K562 (cell line): ENCODE measurements around the gene MAP3K20. TPM values are rescaled to one million over a fixed set of nuclear protein-coding genes. Genes with fewer than 3 reads are reported as not detected.

Experiments used
- ADNP ChIP-seq: fragments of 200-800 bp; sonication (Bioruptor generic); IDR thresholded peaks from 2 replicates; pipeline ENCODE4 v1.6.1; 2016; ENCODE audit warnings: missing genetic modification characterization, missing compliant biosample characterization
- ARID1B ChIP-seq: fragments of 450-650 bp; IDR thresholded peaks from 2 replicates; pipeline ENCODE4 v1.6.1; 2016; ENCODE audit warnings: antibody characterized with exemption, mild to moderate bottlenecking, inconsistent platforms
- ARID2 ChIP-seq: fragments of 450-650 bp; IDR thresholded peaks from 2 replicates; pipeline ENCODE4 v1.6.1; 2017; ENCODE audit warnings: antibody characterized with exemption, mild to moderate bottlenecking
- CHD1 ChIP-seq: fragments of 200-600 bp; sonication (generic); IDR thresholded peaks from one replicate; pipeline ENCODE4 v1.6.1; 2012; ENCODE audit warnings: mild to moderate bottlenecking, moderate library complexity, low read length, inconsistent platforms
- EZH2 ChIP-seq: IDR thresholded peaks from 2 replicates; pipeline ENCODE4 v1.6.1; 2012; ENCODE audit warnings: low read depth, mild to moderate bottlenecking, inconsistent platforms, low read length, borderline replicate concordance
- FIP1L1 ChIP-seq: fragments of 200-400 bp; formaldehyde crosslinking; IDR thresholded peaks from 2 replicates; pipeline ENCODE4 v1.6.1; 2018; ENCODE audit warnings: mild to moderate bottlenecking, low read depth, low read length; ENCODE audit not compliant: poor library complexity, severe bottlenecking
- IRF2 ChIP-seq: sonication (generic); formaldehyde crosslinking; IDR thresholded peaks from 2 replicates; pipeline ENCODE4 v1.8.1; 2022; ENCODE audit warnings: mild to moderate bottlenecking, missing genetic modification reagents
- MCM3 ChIP-seq: fragments of 450-650 bp; IDR thresholded peaks from 2 replicates; pipeline ENCODE4 v1.6.1; 2016
- POLR2A ChIP-seq: fragments of 450-650 bp; conservative IDR thresholded peaks from 2 replicates; pipeline ENCODE4 v1.6.1; 2016
- RBFOX2 ChIP-seq: fragments of 200-400 bp; formaldehyde crosslinking; IDR thresholded peaks from 2 replicates; pipeline ENCODE4 v1.6.1; 2017; ENCODE audit warnings: low read depth, mild to moderate bottlenecking, low read length, moderate library complexity
- RCOR1 ChIP-seq, 2 experiments: IDR thresholded peaks; 2 replicates each; pipeline ENCODE4 v1.6.1; 2012; ENCODE audit warnings: low read depth in 2 of 2, low read length in 2 of 2, borderline replicate concordance in 1 of 2, improper control_type of control experiment in 1 of 2
- RREB1 ChIP-seq: fragments of 250-450 bp; sonication (Bioruptor Pico); IDR thresholded peaks from 2 replicates; pipeline ENCODE4 v1.4.0; 2020
- SMARCB1 ChIP-seq: IDR thresholded peaks from 2 replicates; pipeline ENCODE4 v1.6.1; 2011; ENCODE audit warnings: improper control_type of control experiment, low read depth; ENCODE audit not compliant: insufficient read length
- SNRNP70 ChIP-seq: fragments of 200-400 bp; formaldehyde crosslinking; optimal IDR thresholded peaks from 2 replicates; pipeline ENCODE3; 2017; ENCODE audit warnings: low read depth, low read length
- SREBF2 ChIP-seq: sonication (generic); formaldehyde crosslinking; IDR thresholded peaks from 2 replicates; pipeline ENCODE4 v1.4.0; 2020; ENCODE audit warnings: mild to moderate bottlenecking, missing genetic modification reagents
- ZHX1 ChIP-seq: fragments of 150-350 bp; conservative IDR thresholded peaks from 2 replicates; pipeline ENCODE4 v1.6.1; 2014; ENCODE audit warnings: low read length
- ZNF282 ChIP-seq: sonication (generic); formaldehyde crosslinking; IDR thresholded peaks from 2 replicates; pipeline ENCODE4 v1.8.1; 2023; ENCODE audit warnings: missing genetic modification reagents
- ZNF41 ChIP-seq: fragments of 250-450 bp; sonication (Bioruptor Pico); conservative IDR thresholded peaks from 2 replicates; pipeline ENCODE4 v1.4.0; 2020; ENCODE audit warnings: mild to moderate bottlenecking
- ZNF780A ChIP-seq: fragments of 250-450 bp; sonication (Bioruptor Pico); IDR thresholded peaks from 2 replicates; pipeline ENCODE4 v1.5.0; 2021; ENCODE audit warnings: mild to moderate bottlenecking
- polyA plus RNA-seq, 8 experiments: library from polyadenylated mRNA; depleted of rRNA in 4 of 8; stranded (reverse) in 5 of 8; unstranded in 3 of 8; fragments of >200 nt; fragmentation: Nextera tagmentation in 2 of 8; fragmentation: Illumina TruSeq in 1 of 8; extraction: Ambion mirVana in 2 of 8; extraction: Trizol in 1 of 8; gene quantifications; 2 replicates each; pipeline versions ENCODE4 v1.2.1 to v1.2.3, GENCODE V29; 2011 to 2014; ENCODE audit warnings: inconsistent platforms in 1 of 8, missing spikeins in 1 of 8
- total RNA-seq, 7 experiments: library from RNA; depleted of rRNA in 6 of 7; stranded (reverse); fragments of >200 nt in 6 of 7; fragmentation: Illumina TruSeq in 2 of 7; extraction: Trizol in 2 of 7; gene quantifications; 2 replicates each; pipeline versions ENCODE4 v1.2.1 to v1.2.3, GENCODE V29; 2011 to 2021; ENCODE audit warnings: low replicate concordance in 1 of 7
- TF ChIP-seq, protein P1 (sequence below): fragments of 450-650 bp; formaldehyde crosslinking; IDR thresholded peaks from 2 replicates; pipeline ENCODE4 v1.4.0; 2020; ENCODE audit warnings: mild to moderate bottlenecking, moderate library complexity

MAP3K20 gene
- total and polyA plus RNA-seq, 9 of the 15 experiments (the other 6 are each of a cell fraction or from before 2014, with no cell fraction given), result 9.8 to 34.2 (median 27.3) TPM

- peak; percentile 43; the same call in 1 of the 2 replicates for TF ChIP-seq ARID1B
- TF ChIP-seq, protein P1, sequence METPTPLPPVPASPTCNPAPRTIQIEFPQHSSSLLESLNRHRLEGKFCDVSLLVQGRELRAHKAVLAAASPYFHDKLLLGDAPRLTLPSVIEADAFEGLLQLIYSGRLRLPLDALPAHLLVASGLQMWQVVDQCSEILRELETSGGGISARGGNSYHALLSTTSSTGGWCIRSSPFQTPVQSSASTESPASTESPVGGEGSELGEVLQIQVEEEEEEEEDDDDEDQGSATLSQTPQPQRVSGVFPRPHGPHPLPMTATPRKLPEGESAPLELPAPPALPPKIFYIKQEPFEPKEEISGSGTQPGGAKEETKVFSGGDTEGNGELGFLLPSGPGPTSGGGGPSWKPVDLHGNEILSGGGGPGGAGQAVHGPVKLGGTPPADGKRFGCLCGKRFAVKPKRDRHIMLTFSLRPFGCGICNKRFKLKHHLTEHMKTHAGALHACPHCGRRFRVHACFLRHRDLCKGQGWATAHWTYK, result no peak
- TF ChIP-seq MCM3, result no peak
- TF ChIP-seq ZHX1, result no peak
- TF ChIP-seq RREB1, result no peak
- no peak for TF ChIP-seq SNRNP70
- TF ChIP-seq POLR2A, result no peak
- no peak for TF ChIP-seq RBFOX2
- no peak for TF ChIP-seq ZNF41 (CRISPR knock-in tag)
- peak; percentile 93 for TF ChIP-seq ARID2
- TF ChIP-seq EZH2, result no peak
- TF ChIP-seq RCOR1 (IDR thresholded peaks at IDR 0.05; ENCODE audit: borderline replicate concordance in 1 of 2, low read depth in 2 of 2, low read length in 2 of 2), result peak in 1 of 2 experiments; percentile 84; a peak in 2 of 4 replicates
- TF ChIP-seq IRF2, result no peak
- TF ChIP-seq SMARCB1, result no peak
- TF ChIP-seq ADNP, result no peak
- TF ChIP-seq ZNF282, result no peak
- no peak for TF ChIP-seq FIP1L1
- TF ChIP-seq SREBF2, result no peak
- TF ChIP-seq ZNF780A (CRISPR knock-in tag), result no peak
- TF ChIP-seq CHD1, result no peak
These were observed 134.9 kb downstream of the MAP3K20 start (continued) for GRCh38 chr2:173210270-173211196.
